Neural progenitor cell (in vitro differentiated cells): ENCODE data around the gene NT5DC1. TPM values are rescaled to one million over a fixed set of nuclear protein-coding genes. Genes with fewer than 3 reads are reported as not detected.

Source experiments
- DNase-seq: peaks from one replicate; pipeline ENCODE4 v3.0.0-alpha.2; 2016; ENCODE audit warnings: low spot score
- H2AFZ ChIP-seq: fragments of 200-600 bp; sonication (generic); replicated peaks from 2 replicates; pipeline ENCODE4 v1.6.1; 2016; ENCODE audit warnings: antibody characterized with exemption
- H3F3A ChIP-seq: fragments of 200-600 bp; sonication (generic); 2 replicates; pipeline ENCODE4 v1.6.1; 2016; ENCODE audit warnings: antibody characterized with exemption, low read depth
- H3K27ac ChIP-seq: fragments of 200-600 bp; sonication (generic); 2 replicates; pipeline ENCODE4 v1.5.1; 2016; ENCODE audit warnings: mild to moderate bottlenecking
- H3K27me3 ChIP-seq: fragments of 200-600 bp; sonication (generic); 2 replicates; pipeline ENCODE4 v1.6.1; 2016; ENCODE audit warnings: mild to moderate bottlenecking, moderate library complexity
- H3K36me3 ChIP-seq: fragments of 200-600 bp; sonication (generic); 2 replicates; pipeline ENCODE4 v1.5.1; 2016
- H3K4me1 ChIP-seq: fragments of 200-600 bp; sonication (generic); 2 replicates; pipeline ENCODE4 v1.6.1; 2016; ENCODE audit warnings: mixed run types
- H3K4me2 ChIP-seq: fragments of 200-600 bp; sonication (generic); 2 replicates; pipeline ENCODE4 v1.6.1; 2016
- H3K4me3 ChIP-seq: fragments of 200-600 bp; sonication (generic); 2 replicates; pipeline ENCODE4 v1.5.1; 2016
- H3K79me2 ChIP-seq: fragments of 200-600 bp; sonication (generic); 2 replicates; pipeline ENCODE4 v1.6.1; 2016; ENCODE audit warnings: low read depth
- H3K9ac ChIP-seq: fragments of 200-600 bp; sonication (generic); 2 replicates; pipeline ENCODE4 v1.6.1; 2016
- H3K9me3 ChIP-seq: fragments of 200-600 bp; sonication (generic); 2 replicates; pipeline ENCODE4 v1.5.1; 2016; ENCODE audit warnings: low read depth
- H4K20me1 ChIP-seq: fragments of 200-600 bp; sonication (generic); 2 replicates; pipeline ENCODE4 v1.6.1; 2016; ENCODE audit warnings: low read depth
- H3K27ac Mint-ChIP-seq: 3 replicates; pipeline ENCODE4 v1.8.0; 2021; ENCODE audit warnings: mixed read lengths
- H3K27me3 Mint-ChIP-seq: 2 replicates; pipeline ENCODE4 v1.8.0; 2022; ENCODE audit warnings: low read depth, mild to moderate bottlenecking, inconsistent platforms, moderate library complexity, mixed read lengths; ENCODE audit not compliant: insufficient read depth
- H3K36me3 Mint-ChIP-seq: 3 replicates; pipeline ENCODE4 v1.8.0; 2021; ENCODE audit warnings: mixed read lengths
- H3K4me1 Mint-ChIP-seq: 3 replicates; pipeline ENCODE4 v1.8.0; 2021; ENCODE audit warnings: mixed read lengths
- H3K4me3 Mint-ChIP-seq: 3 replicates; pipeline ENCODE4 v1.8.0; 2021; ENCODE audit warnings: mild to moderate bottlenecking, moderate library complexity, mixed read lengths
- H3K9me3 Mint-ChIP-seq: 3 replicates; pipeline ENCODE4 v1.8.0; 2020; ENCODE audit warnings: mixed read lengths
- EZH2 ChIP-seq: fragments of 200-600 bp; sonication (generic); IDR thresholded peaks from 2 replicates; pipeline ENCODE4 v1.6.1; 2017; ENCODE audit warnings: antibody characterized with exemption, mild to moderate bottlenecking, moderate library complexity
- EZH2phosphoT487 ChIP-seq: fragments of 200-600 bp; sonication (generic); IDR thresholded peaks from 2 replicates; pipeline ENCODE4 v1.6.1; 2017; ENCODE audit warnings: antibody characterized with exemption
- total RNA-seq: library from RNA; depleted of rRNA; stranded (reverse); fragments of >200 nt; gene quantifications from 2 replicates; pipeline ENCODE4 v1.2.3, GENCODE V29; 2015; ENCODE audit warnings: low replicate concordance
- TF ChIP-seq, protein P1 (sequence below): fragments of 200-600 bp; sonication (generic); IDR thresholded peaks from 2 replicates; pipeline ENCODE4 v1.5.1; 2017; ENCODE audit warnings: antibody characterized with exemption, mild to moderate bottlenecking

NT5DC1 gene
- total RNA-seq, 1 donor from 2014 or later, result 19.3 TPM

GRCh38 chr6:116145803-116146675 is 45.4 kb downstream of the NT5DC1 start:
- no peak overlapping the region for H3K27ac Mint-ChIP-seq
- no peaks in the 10 kb centered on the region for H3K4me1 ChIP-seq
- H3K27me3 ChIP-seq, result no peaks in the 10 kb centered on the region
- H2AFZ ChIP-seq, result no peak overlapping the region
- no peaks in the 10 kb centered on the region for H3K9me3 Mint-ChIP-seq
- H3K9ac ChIP-seq, result no peak overlapping the region
- no peaks in the 10 kb centered on the region for H3K9me3 ChIP-seq
- H4K20me1 ChIP-seq, result no peaks in the 10 kb centered on the region
- H3K36me3 Mint-ChIP-seq, result no peaks in the 10 kb centered on the region
- H3K79me2 ChIP-seq, result no peaks in the 10 kb centered on the region
- H3F3A ChIP-seq, result no peaks in the 10 kb centered on the region
- no peak overlapping the region for H3K4me3 Mint-ChIP-seq
- peaks cover 5% of the 10 kb centered on the region for H3K4me1 Mint-ChIP-seq
- TF ChIP-seq EZH2phosphoT487, result no peak
- TF ChIP-seq EZH2, result no peak
- TF ChIP-seq, protein P1, sequence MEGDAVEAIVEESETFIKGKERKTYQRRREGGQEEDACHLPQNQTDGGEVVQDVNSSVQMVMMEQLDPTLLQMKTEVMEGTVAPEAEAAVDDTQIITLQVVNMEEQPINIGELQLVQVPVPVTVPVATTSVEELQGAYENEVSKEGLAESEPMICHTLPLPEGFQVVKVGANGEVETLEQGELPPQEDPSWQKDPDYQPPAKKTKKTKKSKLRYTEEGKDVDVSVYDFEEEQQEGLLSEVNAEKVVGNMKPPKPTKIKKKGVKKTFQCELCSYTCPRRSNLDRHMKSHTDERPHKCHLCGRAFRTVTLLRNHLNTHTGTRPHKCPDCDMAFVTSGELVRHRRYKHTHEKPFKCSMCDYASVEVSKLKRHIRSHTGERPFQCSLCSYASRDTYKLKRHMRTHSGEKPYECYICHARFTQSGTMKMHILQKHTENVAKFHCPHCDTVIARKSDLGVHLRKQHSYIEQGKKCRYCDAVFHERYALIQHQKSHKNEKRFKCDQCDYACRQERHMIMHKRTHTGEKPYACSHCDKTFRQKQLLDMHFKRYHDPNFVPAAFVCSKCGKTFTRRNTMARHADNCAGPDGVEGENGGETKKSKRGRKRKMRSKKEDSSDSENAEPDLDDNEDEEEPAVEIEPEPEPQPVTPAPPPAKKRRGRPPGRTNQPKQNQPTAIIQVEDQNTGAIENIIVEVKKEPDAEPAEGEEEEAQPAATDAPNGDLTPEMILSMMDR, result no peak
- no peaks in the 10 kb centered on the region for H3K36me3 ChIP-seq
- H3K4me2 ChIP-seq, result no peak overlapping the region
- no peak overlapping the region for H3K27ac ChIP-seq
- DNase-seq, result no peak
- no peak overlapping the region for H3K4me3 ChIP-seq
- H3K27me3 Mint-ChIP-seq, result no peaks in the 10 kb centered on the region

DNA sequence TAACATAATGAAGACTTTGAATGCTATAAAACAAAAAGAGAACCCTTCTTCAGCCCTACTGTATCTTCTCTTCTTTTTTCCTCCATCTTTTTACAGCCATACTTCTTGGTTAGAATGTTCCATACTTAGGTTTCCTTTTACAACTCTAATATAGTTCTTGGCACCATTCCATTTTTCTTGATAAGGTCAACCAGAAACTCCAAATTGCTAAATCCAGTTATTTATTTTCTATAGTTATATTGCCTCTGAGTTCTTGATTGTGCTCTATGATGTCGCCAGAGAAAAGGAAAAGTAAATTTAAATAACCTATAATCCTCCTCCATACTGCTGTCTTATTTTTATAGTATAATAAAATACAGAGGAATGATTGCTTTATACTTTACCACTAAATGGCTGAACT is 52.0 kb downstream of the NT5DC1 start:
- no peaks in the 10 kb centered on the region for H3K27me3 Mint-ChIP-seq
- H3K4me2 ChIP-seq, result peak overlapping the region; percentile 45
- no peaks in the 10 kb centered on the region for H3K27me3 ChIP-seq
- H3K27ac ChIP-seq, result peak overlapping the region; percentile 11
- TF ChIP-seq EZH2, result no peak
- TF ChIP-seq EZH2phosphoT487, result no peak
- H4K20me1 ChIP-seq, result no peaks in the 10 kb centered on the region
- no peak overlapping the region for H2AFZ ChIP-seq
- no peaks in the 10 kb centered on the region for H3K79me2 ChIP-seq
- H3K4me1 Mint-ChIP-seq, result peaks cover 5% of the 10 kb centered on the region
- H3K9me3 Mint-ChIP-seq, result no peaks in the 10 kb centered on the region
- H3K4me1 ChIP-seq, result peaks cover 13% of the 10 kb centered on the region
- no peak overlapping the region for H3K9ac ChIP-seq
- H3K36me3 Mint-ChIP-seq, result no peaks in the 10 kb centered on the region
- no peaks in the 10 kb centered on the region for H3F3A ChIP-seq
- no peak for DNase-seq
- no peaks in the 10 kb centered on the region for H3K9me3 ChIP-seq
- no peak overlapping the region for H3K4me3 ChIP-seq
- H3K4me3 Mint-ChIP-seq, result no peak overlapping the region
- H3K36me3 ChIP-seq, result no peaks in the 10 kb centered on the region
- H3K27ac Mint-ChIP-seq, result no peak overlapping the region

DNA sequence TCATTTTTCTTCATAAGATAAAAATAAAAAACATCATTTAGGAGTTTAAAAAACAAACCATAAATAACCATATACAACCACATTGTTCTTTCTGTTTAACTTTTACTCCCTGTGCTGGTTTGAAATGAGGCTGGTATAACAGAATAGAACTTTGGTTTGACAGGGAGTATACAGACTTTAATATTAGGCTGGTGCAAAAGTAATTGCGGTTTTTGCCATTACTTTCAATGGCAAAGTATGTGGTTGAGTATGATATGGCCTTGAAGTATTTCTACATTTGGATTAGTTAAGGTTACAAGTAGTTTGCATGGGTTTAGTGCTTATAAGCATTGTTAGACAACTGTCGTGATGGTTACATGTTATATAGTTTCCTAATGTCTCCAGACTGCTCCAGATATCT is 54.2 kb downstream of the NT5DC1 start:
- H3K27me3 ChIP-seq, result no peaks in the 10 kb centered on the region
- H3K9me3 ChIP-seq, result no peaks in the 10 kb centered on the region
- no peak overlapping the region for H3K27ac ChIP-seq
- no peak overlapping the region for H3K4me2 ChIP-seq
- H3K79me2 ChIP-seq, result no peaks in the 10 kb centered on the region
- Mint-ChIP-seq H3K27me3 (no peaks in the 10 kb centered on the region), H3K4me1 (peaks cover 5% of the 10 kb centered on the region), H3K27ac (no peak overlapping the region), H3K9me3 (no peaks in the 10 kb centered on the region), H3K4me3 (no peak overlapping the region), H3K36me3 (no peaks in the 10 kb centered on the region)
- H3K36me3 ChIP-seq, result no peaks in the 10 kb centered on the region
- H3F3A ChIP-seq, result no peaks in the 10 kb centered on the region
- peaks cover 13% of the 10 kb centered on the region for H3K4me1 ChIP-seq
- no peak for DNase-seq
- H4K20me1 ChIP-seq, result no peaks in the 10 kb centered on the region
- no peak overlapping the region for H3K9ac ChIP-seq
- TF ChIP-seq EZH2phosphoT487 (no peak), EZH2 (no peak)
- TF ChIP-seq, protein P1, result no peak
- H2AFZ ChIP-seq, result no peak overlapping the region
- no peak overlapping the region for H3K4me3 ChIP-seq
